Suprapubic skin (tissue), 4 donors: Measurements from ENCODE around the gene TNS1. TPM values are rescaled to one million over a fixed set of nuclear protein-coding genes. Genes with fewer than 3 reads are reported as not detected.

Experiments
- DNase-seq, 2 donors: peaks; one replicate each; pipeline ENCODE4 v3.0.0-alpha.2; 2019; ENCODE audit warnings: low spot score in 2 of 2
- H3K27ac ChIP-seq: fragments of 200-600 bp; sonication (generic); one replicate; pipeline ENCODE4 v1.5.1; 2019
- H3K27me3 ChIP-seq: fragments of 200-600 bp; sonication (generic); one replicate; pipeline ENCODE4 v1.5.1; 2019
- H3K36me3 ChIP-seq: fragments of 200-600 bp; sonication (generic); one replicate; pipeline ENCODE4 v1.5.1; 2019
- H3K4me1 ChIP-seq: fragments of 200-600 bp; sonication (generic); one replicate; pipeline ENCODE4 v1.5.1; 2019
- H3K4me3 ChIP-seq: fragments of 200-600 bp; sonication (generic); one replicate; pipeline ENCODE4 v1.5.1; 2019; ENCODE audit warnings: mild to moderate bottlenecking
- H3K9me3 ChIP-seq: fragments of 200-600 bp; sonication (generic); one replicate; pipeline ENCODE4 v1.5.1; 2019
- EP300 ChIP-seq: sonication (generic); formaldehyde crosslinking; IDR thresholded peaks from one replicate; pipeline ENCODE4 v1.6.1; 2017; ENCODE audit warnings: antibody characterized with exemption
- POLR2A ChIP-seq, 2 donors: fragments of 450-650 bp; IDR thresholded peaks; one replicate each; pipeline ENCODE4 v1.6.1; 2017; ENCODE audit warnings: antibody characterized with exemption in 2 of 2, mild to moderate bottlenecking in 2 of 2, moderate library complexity in 2 of 2
- POLR2AphosphoS5 ChIP-seq, 3 donors: sonication (generic); formaldehyde crosslinking; IDR thresholded peaks; one replicate each; pipeline ENCODE4 v1.6.1; 2017; ENCODE audit warnings: antibody characterized with exemption in 3 of 3
- WGBS: methylation state at CpG from one replicate; pipeline ENCODE4 v1.1.5; 2018; 5-methylcytosine and 5-hydroxymethylcytosine counted together
- total RNA-seq, 4 donors: library from RNA; depleted of rRNA; stranded (reverse); fragments of >200 nt; gene quantifications; one replicate each; pipeline ENCODE4 v1.1.0, GENCODE V29; 2016
- TF ChIP-seq, protein P1 (sequence below), 2 donors: fragments of 200-600 bp in 1 of 2; fragments of 450-650 bp in 1 of 2; sonication (generic) in 1 of 2; IDR thresholded peaks; one replicate each; pipeline ENCODE4 v1.5.1; 2016 to 2019; ENCODE audit warnings: antibody characterized with exemption in 2 of 2, mild to moderate bottlenecking in 1 of 2, moderate library complexity in 1 of 2

Gene TNS1
- total RNA-seq, 4 donors from 2014 or later = 64.1 to 145 (median 99.5) TPM

DNA sequence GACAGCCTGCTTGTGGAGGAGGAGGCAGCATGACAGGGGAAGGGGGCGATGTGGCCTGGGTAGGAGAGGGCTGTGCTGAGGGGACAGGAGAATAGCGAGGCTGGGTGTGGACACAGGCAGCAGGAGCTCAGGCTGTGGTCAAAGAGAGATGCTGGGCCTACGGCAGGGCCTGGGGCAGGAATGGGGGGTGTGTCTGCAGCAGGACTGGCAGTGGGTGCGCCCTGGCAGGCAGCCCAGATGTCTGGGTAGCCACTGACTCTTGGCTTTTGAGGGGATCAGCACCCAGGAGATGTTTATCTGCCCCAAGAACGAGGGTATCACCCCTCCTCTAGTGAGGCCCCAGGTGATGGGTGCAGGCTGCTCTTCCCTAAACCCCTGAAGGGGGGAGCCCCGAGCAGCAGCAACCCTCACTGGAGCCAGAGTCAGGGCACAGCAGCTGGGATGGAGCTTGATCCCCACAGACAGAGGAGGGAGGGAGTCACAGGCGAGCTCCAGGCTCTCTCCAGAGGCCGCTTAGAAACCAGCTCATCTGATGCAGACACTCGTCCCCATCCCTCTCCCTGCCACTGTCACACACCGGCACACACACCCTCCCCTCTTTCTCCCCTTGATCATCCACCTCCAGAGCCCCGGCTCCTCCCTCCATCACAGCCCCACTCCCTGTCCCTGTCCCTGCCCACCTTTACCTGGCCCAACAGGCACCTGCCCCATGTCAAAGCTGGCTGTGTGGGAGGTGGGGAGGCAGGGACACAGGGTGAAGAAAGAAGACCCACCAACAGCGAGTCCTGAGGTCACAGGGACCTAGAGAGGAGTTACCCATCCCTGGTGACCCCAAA is 29.8 kb upstream of the TNS1 start:
- H3K9me3 ChIP-seq = no peaks in the 10 kb centered on the region
- peak; percentile 63 to 71 for DNase-seq
- no peak overlapping the region for H3K27ac ChIP-seq
- H3K4me3 ChIP-seq = no peak overlapping the region
- WGBS = 64% methylated on average over 12 of the region's 12 CpGs
- TF ChIP-seq, protein P1, sequence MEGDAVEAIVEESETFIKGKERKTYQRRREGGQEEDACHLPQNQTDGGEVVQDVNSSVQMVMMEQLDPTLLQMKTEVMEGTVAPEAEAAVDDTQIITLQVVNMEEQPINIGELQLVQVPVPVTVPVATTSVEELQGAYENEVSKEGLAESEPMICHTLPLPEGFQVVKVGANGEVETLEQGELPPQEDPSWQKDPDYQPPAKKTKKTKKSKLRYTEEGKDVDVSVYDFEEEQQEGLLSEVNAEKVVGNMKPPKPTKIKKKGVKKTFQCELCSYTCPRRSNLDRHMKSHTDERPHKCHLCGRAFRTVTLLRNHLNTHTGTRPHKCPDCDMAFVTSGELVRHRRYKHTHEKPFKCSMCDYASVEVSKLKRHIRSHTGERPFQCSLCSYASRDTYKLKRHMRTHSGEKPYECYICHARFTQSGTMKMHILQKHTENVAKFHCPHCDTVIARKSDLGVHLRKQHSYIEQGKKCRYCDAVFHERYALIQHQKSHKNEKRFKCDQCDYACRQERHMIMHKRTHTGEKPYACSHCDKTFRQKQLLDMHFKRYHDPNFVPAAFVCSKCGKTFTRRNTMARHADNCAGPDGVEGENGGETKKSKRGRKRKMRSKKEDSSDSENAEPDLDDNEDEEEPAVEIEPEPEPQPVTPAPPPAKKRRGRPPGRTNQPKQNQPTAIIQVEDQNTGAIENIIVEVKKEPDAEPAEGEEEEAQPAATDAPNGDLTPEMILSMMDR (IDR thresholded peaks at IDR 0.05) = no peak
- TF ChIP-seq EP300 = no peak
- peaks cover 49% of the 10 kb centered on the region for H3K4me1 ChIP-seq
- no peaks in the 10 kb centered on the region for H3K36me3 ChIP-seq
- peaks cover 6% of the 10 kb centered on the region for H3K27me3 ChIP-seq

DNA sequence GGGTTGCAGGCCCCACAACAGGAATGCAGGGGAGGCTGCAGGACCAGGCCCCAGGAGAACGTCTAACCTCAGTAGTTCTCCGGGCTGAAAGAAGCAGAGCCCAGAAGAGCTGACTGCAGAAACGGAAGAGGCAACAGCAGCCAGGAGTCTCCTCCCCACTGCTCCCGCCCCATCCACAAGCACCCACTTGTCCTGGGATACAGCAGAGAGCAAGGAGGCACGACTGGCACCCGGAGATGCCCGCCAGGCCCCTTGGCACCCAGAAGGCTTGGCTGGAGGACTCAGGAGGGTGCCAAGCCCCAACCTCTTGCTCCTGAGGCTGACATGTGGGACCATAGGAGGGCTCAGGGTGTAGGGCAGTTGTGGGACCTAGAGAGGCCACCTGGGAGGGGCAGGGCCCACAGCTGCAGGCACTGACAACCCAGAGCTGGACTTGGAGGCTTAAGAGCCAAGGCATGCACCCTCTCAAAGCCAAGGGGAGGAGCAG is 29.0 kb upstream of the TNS1 start:
- TF ChIP-seq POLR2AphosphoS5 (IDR thresholded peaks at IDR 0.05) = no peak
- TF ChIP-seq, protein P1 (IDR thresholded peaks at IDR 0.05) = no peak
- TF ChIP-seq EP300 = no peak
- no peak for TF ChIP-seq POLR2A (IDR thresholded peaks at IDR 0.05)
- H3K36me3 ChIP-seq = no peaks in the 10 kb centered on the region
- H3K4me1 ChIP-seq = peaks cover 56% of the 10 kb centered on the region
- DNase-seq = peak in 1 of 2 donors; percentile 44
- WGBS = 67% methylated on average over 7 of the region's 7 CpGs
- no peak overlapping the region for H3K4me3 ChIP-seq
- H3K27me3 ChIP-seq = peaks cover 6% of the 10 kb centered on the region
- no peaks in the 10 kb centered on the region for H3K9me3 ChIP-seq
- no peak overlapping the region for H3K27ac ChIP-seq

DNA sequence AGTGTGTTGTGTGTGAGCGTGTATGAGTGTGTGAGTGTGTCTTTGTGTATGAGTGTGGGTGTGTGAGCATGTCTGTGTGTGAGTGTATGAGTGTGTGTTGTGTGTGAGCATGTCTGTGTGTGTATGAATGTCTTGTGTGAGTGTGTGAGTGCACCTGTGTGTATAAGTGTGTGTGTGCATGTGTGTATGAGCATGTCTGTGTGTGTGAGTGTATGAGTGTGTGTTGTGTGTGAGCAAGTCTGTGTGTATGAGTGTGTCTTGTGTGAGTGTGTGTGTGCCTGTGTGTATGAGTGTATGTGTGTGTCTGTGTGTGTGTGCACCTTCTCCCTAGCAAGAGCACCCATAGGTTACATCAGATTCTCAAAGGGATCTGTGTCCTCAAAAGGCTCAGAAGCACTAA is 28.5 kb upstream of the TNS1 start:
- H3K4me1 ChIP-seq = peaks cover 61% of the 10 kb centered on the region
- H3K9me3 ChIP-seq = no peaks in the 10 kb centered on the region
- WGBS = 74% methylated on average over 1 of the region's 1 CpG
- DNase-seq = no peak
- H3K4me3 ChIP-seq = no peak overlapping the region
- no peak overlapping the region for H3K27ac ChIP-seq
- H3K27me3 ChIP-seq = peaks cover 6% of the 10 kb centered on the region
- H3K36me3 ChIP-seq = no peaks in the 10 kb centered on the region
- TF ChIP-seq POLR2A (IDR thresholded peaks at IDR 0.05) = no peak
- TF ChIP-seq POLR2AphosphoS5 (IDR thresholded peaks at IDR 0.05) = no peak
- TF ChIP-seq, protein P1 (IDR thresholded peaks at IDR 0.05) = no peak
- no peak for TF ChIP-seq EP300

DNA sequence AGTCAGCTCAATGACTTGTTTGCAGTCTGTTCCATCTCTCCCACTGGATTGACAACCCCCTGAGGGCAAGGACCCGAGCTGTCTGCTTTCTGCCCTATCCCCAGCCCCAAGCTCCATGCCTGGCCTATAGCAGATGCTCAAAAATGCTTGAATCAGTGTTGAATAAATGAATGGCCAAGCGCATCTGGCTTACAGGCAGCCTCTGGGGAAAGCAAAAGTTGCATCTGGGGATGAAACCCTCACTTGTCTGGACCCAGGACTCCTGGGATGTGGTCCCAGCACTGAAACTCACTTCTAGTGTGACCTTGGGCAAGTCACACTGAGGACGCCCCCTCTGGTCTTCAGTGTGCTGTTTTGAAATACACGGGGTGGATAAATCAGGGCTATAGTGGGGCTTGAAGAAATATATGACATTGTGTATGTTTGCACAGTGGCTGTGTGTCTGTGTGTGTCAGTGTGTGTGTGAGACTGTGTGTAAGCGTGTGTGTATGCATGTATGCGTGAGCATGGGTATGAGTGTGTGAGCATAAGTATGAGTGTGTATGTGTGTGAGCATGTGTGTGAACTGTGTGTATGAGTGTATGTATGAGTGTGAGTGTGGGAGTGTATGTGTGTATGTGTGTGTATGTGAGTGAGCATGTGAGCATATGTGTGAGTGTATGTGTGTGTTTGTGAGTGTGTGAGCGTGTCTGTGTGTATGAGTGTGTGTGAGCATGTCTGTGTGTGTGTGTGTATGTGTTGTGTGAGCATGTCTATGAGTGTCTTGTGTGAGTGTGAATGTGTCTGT is 27.8 kb upstream of the TNS1 start:
- no peak for TF ChIP-seq EP300
- TF ChIP-seq POLR2AphosphoS5 (IDR thresholded peaks at IDR 0.05) = no peak
- TF ChIP-seq, protein P1 (IDR thresholded peaks at IDR 0.05) = no peak
- no peak for TF ChIP-seq POLR2A (IDR thresholded peaks at IDR 0.05)
- no peaks in the 10 kb centered on the region for H3K9me3 ChIP-seq
- H3K36me3 ChIP-seq = no peaks in the 10 kb centered on the region
- 87% methylated on average over 7 of the region's 7 CpGs for WGBS
- no peak overlapping the region for H3K4me3 ChIP-seq
- H3K27ac ChIP-seq = no peak overlapping the region
- H3K4me1 ChIP-seq = peaks cover 63% of the 10 kb centered on the region
- DNase-seq = peak in 1 of 2 donors; percentile 13
- peaks cover 6% of the 10 kb centered on the region for H3K27me3 ChIP-seq
